Renal pelvis (tissue), 4 donors: ENCODE results near the gene RAB4A. TPM values are rescaled to one million over a fixed set of nuclear protein-coding genes. Genes with fewer than 3 reads are reported as not detected.
A peak's percentile ranks its signal among the peaks of the same experiment; 100 is the strongest.
"Not testable (repeated sequence)": the region's sequence is repeated elsewhere in the genome, so short reads cannot be mapped to it uniquely, and the experiment has no call there.

Experiments used
- DNase-seq: peaks from one replicate; pipeline ENCODE4 v3.0.0-alpha.2; 2013
- polyA plus RNA-seq, 3 donors: library from polyadenylated mRNA; unstranded; fragments of 120-200 nt; gene quantifications; one replicate each; pipeline ENCODE4 v1.2.1, GENCODE V29; 2013; ENCODE audit not compliant: insufficient read length in 3 of 3

The RAB4A gene
- polyA plus RNA-seq, 3 donors: 51.9 to 62.5 (median 52.8) TPM

DNA sequence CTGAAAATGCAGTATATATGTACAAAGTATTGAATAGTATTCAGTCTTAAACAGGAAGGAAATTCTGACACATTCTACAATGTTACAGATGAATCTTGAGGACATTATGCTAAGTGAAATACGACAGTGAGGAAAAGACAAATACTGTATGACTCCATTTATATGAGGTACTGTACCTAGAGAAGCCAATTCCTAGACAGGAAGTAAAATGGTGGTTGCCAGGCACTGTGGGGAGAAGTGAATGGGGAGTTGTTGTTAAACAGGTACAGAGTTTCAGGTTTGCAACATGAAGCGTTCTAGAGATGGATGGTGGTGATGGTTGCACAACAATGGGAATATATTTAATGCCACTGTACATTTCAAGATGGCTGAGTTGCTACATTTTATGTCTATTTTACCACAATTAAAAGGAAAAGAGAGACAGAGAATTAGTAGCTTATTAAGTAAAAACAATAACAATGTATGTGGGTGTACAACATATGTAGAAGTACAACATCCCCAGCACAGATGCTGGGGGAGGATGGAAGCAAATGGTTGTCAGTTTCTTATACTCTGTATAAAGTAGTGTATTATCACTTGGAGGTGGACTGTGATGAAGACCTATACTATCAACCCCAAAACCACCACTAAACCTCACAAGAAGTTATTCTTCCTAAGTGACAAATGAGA lies 3.9 kb upstream of the RAB4A start:
- no peak for DNase-seq

DNA sequence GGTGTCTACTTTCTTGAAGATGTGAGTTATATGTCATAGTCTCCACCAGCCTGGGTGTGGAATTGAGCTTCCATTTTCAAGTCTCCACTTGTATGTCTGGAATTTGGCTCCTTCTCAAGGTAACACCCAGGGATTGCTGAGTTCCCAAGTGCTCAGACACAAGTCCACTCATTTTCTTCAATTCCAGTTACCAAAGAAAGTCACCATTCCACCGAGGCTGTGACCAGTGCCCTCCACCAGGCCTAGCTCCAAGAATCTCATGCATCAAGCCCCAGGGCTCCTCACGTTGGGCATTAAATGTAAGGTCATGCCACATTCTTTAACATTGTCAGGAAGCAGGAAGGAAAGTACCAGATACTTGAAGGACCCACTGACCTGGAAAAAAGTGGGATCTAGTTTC lies 2.4 kb upstream of the RAB4A start:
- DNase-seq: no peak

DNA sequence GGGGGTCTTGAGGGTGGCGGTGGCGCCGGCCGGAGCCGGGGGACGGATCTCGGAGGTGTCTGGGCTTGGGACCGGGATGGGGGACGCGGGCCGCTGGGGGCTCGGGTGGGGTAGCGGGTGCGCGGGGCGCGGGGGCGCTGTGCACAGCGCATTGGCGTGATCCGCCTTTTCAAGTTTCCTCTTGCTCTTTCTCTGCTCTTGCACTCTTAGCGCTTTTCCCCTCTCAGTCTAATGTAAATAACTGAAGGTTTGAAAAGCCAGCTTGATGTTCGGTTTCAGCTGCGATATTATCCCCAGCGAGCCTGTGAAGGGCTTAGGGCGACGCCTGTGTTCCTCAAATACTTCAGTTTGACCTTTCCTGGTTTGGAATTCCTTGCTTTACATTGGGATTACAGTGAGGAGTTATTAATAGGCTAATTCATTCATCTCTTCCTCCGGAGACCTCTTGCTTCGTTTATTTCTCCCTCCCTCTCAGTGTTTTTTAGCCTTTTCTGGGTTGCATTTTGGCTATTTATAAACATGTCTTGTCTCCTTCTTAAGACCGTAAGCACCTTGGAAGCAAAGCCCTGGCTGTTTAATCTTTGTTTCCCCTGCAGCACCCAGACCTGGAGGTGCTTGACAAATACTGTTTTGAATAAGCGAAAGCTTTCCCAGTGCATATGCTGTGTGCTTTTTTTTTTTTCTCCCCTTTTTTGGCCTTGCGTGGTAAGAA lies 693 bp downstream of the RAB4A start:
- DNase-seq: peak; percentile 15

DNA sequence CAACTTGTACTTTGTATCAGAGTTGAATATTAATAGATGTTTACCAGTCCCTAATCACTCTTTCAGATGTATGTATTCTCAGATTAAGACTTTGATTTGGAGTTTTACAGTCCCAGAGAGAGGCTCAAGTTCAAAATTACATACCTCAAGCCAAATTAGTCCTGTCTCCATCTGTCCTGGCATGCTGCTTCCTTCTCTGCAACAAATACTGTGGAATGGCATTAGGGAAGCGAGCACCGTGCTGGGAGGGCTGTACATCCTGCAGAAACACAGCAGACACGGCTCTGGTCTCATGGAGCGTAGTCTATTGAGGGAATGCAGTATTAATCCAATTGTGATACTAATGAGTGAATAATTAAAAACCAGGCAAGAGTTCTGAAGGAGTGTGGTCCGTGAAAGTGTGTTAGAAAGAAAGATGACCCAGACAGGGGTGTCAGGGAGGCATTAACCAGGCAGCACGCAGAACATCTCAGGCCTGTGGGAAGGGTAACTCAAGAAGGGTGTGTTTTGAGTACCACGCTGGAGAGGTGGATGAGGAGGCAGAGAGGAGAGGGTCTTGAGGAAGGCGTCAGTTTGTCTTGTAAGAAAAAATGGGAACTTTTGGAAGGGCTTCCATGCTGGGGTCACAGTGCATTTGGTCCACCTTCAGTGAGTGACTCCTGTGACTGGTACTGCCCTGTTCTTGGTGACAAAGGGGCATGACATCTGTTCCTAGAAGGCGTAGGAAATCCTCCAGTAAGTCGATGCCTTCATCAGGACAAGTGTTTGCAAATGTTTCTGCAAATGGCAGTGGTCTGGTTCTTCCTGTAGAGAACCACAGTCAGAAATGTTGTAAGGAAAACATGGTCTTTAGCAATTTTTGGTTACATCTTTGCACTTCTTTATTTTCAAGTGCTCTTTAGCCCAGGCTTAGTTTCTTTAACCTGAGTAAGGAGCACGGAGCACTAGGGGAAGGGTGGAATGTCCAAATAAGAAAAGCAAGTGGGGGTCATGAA lies 1.6 kb downstream of the RAB4A start:
- DNase-seq: no peak

DNA sequence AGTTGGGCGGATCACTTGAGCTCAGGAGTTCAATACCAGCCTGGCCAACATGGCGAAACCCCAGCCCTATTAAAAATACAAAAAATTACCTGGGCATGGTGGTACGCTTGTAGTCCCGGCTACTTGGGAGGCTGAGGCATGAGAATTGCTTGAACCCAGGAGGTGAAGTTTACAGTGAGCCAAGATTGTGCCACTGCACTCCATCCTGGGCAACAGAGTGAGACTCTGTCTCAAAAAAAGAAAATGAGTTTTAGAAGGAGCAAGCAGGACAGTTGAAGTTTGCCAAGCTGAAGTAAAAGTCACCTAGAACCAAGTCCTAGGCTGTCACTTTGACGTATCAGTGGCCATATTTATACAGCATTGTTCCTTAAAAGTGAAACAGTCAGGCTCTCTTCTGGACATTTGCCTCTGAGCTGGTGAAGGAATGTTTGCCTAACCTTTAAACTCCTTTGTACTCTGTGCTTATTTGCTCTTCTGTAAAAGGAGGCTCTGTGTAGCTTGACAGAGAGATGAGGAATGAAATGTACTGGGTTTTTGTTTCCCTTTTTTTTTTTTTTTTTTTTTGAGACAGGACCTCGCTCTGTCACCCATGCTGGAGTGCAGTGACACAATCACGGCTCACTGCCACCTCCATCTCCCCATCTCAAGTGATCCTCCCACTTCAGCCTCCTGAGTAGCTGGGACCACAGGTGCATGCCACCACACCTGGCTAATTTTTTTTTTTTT lies 2.8 kb downstream of the RAB4A start:
- DNase-seq: no peak

DNA sequence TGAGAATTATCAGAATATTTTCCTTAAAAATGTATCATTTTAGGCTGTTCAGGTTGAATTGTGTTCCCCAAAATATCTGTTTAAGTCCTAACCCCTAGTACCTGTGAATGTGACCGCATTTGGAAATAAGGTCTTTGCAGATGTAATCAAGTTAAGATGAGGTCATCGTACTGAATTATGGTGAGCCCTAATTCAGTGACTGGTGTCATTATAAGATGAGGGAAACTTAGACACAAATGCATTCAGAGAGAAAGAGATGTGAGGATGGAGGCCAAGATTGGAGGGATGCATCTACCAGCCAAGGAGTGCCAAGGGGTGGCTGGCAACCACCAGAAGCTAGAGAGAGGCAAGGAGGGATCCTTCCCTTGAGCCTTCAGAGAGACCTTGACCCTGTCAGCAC lies 4.1 kb downstream of the RAB4A start:
- no peak for DNase-seq

DNA sequence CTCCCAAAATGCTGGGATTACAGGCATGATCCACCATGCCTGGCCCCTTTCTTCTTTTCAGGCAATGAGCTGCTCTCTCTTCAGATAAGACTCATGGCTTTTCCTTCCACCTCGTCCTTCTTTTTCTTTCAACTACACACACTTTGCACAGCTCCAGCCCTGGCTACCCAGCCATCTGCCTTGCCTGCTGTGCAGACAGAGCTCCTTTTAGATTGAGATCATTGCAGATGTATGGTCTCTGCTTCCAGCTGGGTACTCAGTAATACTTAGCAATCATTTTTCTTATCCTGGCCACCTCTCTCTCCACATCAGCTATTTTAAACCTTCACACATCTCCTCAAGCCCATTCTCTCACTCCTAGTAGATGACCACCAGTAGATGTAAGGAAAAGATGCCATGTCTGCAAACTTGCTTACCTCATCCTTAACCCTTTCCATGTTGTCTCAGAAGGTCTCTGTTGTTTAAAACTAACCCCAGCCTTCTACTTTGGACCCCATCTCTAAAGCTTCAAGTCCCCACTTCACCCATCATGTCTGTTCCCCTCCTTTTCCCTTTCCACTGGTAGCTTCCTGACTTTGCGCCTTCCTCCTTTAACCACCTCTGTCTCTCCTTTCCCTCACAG lies 7.3 kb downstream of the RAB4A start:
- no peak for DNase-seq

DNA sequence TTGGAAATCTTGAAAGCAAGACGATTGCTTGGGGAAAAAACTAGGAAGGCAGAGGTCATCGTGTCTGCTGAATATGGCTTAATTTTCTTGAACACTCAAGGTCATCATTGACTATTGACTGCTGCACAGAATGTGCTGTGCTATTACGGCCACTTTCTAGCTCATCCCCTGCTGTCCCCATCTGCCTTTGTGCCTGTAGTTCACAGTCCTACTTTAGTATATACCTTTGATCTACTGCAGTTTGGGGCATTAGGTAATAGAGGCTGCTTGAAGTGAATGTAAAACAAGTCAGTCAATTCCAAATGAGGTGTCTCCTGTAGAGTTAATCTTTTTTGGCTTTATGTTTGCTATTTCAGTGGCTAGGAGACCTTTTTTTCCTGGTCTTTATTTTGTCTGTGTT lies 8.3 kb downstream of the RAB4A start:
- DNase-seq: no peak

DNA sequence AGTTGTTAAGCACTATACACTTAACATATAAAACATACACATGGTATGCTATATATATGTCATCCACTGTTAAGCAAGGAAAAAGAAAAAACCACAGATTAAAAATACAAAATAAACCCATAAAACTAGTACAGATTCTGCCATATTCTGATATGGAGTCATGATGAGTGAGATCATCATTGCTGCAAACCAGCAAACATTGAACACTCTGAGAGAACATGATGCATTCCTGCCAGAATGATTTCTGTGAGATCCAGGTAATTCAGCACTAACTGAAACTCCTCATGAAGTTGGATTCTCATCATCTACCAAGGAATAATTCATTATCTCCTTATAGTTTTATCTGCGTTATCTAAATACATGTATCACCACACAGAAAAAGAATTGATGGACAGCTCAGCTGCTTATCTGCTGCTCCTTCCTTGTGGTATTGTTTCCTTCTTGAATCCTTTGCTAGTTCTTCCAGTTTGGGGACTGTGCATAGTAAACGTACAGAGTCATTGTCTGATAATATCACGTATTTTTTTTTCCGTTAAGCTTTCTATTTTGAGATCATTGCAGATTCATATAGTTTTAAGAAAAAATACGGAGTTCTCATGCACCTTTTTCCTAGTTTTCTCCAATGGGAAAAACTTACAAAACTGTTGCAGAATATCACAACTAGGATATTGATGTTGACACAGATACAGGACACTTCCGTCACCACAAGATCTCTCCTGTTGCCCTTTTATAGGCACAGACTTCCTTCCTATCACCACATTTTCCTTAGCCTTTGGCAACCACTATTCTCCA lies 9.3 kb downstream of the RAB4A start:
- no peak for DNase-seq

DNA sequence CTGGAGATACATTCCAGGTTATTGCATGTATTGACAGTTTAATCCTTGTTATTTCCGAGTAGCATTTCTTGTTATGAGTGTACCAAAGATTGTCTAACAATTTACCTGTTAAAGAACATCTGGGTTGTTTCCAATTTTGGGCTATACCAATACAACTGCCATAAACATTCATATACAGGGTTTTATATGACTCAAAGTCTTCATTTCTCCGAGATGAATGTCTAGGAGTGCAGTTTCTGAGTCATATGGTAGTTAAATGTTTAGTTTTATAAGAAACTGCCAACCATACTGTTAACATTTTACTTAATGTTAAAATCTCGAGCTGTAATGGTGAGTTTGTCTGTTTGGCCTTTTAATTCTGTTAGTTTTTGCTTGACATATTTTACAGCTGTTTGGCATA lies 10.0 kb downstream of the RAB4A start:
- no peak for DNase-seq

DNA sequence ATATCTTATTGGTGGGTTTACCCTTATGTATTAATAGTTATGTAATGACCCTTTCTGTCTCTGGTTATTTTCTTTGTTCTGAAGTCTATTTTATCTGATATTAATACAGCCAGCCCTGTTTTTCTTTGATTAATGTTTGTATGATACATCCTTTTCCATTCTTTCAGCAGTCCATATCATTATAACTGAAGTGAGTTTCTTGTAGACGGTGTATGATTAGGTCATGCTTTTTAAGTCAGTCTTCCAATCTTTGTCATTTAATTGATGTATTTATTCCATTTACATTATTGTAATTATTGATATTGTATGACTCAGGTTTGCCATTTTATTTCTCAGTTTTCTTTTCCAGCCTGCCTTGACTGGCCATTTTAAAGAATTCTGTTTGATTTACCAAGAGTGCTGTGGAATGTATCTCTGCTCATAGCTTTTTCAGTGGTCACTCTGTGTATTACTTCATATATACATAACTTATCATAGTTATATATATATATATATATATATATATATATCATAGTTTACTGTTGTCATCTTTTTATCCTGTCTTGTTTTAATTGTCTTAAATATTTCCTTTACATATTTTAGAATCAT lies 10.5 kb downstream of the RAB4A start:
- no peak for DNase-seq

DNA sequence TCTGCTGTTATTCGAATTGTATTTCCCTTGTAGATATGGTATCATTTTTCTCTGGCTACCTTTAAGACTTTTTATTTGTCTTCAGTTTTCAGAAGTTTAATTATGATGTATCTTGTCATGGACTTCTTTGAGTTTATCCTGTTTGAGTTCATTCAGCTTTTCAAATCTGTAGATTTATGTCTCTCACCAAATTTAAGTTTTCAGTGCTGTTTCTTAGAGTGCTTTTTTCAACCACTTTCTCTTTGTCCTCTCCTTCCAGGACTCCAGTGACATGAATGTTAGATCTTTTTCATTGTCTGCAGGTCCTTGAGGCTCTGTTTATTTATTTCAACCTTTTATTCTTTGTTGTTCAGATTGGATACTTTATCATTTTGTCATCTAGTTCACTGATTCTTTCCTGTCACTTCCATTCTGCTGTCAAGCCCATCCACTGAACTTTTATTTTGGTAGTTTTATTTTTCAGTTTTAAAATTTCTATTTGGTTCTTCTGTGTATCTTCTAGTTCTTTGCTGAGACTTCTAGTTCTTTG lies 11.4 kb downstream of the RAB4A start:
- DNase-seq: no peak

DNA sequence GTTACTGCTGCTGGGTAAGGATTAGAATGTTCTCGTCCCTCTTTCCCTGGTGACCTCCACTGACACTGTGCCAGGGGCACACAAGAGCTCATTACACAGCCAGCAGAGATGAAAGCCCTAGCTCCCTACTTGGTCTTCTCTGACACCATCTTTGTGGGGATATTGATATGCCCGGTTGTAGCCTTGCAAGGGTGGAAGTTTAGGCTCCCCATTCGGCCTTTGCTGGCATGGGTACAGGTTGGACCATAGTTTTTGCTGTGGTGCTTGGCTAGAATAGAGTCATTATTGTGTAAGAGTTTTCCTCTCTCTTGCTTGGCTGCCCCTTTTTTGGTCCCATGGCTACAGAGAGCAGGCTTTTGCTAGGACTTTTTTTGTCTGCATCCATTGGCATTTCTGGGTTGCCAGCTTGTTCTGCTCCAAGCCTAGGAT lies 12.3 kb downstream of the RAB4A start:
- DNase-seq: no peak

DNA sequence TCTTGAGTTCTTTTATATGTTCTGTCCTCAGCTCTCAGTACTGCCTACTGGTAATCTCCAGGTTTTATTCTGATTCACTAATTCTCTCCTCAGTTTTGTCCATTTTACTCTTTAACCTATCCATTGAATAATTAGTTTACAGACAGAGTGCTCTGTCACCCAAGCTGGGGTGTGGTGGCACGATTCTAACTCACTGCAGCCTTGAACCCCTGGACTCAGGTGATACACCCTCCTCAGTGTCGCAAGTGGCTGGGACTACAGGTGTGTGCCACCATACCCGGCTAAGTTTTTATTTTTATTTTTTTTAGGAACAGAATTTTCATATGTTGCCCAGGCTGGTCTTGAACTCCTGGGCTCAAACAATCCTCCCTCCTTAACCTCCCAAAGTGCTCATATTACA lies 14.0 kb downstream of the RAB4A start:
- DNase-seq: no peak

DNA sequence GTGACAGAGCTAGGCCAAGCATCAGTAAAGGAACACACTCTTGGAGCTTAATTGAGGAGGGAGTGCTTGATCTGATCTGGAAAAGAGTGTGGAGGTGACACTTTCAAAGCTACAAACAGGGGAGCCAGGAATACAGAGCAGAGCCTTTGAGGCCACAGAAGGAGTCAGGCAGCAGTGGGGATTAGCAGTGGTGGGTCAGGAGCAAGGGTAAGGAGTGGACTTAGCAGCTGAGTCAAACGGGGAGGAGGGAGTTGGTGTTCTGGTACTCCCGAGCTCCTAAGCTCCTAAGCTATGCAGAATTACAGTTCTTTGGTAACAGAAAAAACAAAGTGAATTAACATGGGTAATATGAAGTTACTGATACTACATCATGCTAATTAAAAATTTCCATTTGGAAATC lies 14.5 kb downstream of the RAB4A start:
- DNase-seq: no peak

DNA sequence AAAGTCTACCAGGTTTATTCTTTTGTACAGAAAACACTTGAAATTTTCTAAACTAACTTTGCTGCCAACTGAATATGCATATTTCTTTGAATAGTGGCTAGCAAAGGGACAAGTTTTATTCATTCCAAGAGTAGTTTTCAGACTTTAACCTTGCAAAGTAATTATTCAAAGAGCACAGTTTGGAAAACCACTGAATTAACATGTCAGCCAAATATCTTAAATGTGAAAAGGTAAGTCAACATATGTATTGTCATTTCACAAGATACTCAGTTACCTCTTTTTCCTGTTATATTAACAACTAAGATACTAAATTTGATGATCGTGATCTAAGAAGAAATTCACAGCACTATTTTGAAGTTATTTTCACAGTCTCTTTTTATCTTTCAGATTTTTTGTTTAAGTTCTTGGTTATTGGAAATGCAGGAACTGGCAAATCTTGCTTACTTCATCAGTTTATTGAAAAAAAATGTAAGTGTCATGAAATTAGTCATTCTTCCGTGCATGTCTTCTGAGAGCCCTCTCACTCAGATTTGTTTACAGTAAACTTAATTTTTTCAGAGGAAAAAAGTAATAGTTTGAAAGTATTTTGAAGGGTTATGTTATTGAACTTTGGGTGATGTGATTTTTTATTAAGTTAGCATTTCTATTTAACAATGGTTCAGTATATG lies 15.3 kb downstream of the RAB4A start:
- no peak for DNase-seq

DNA sequence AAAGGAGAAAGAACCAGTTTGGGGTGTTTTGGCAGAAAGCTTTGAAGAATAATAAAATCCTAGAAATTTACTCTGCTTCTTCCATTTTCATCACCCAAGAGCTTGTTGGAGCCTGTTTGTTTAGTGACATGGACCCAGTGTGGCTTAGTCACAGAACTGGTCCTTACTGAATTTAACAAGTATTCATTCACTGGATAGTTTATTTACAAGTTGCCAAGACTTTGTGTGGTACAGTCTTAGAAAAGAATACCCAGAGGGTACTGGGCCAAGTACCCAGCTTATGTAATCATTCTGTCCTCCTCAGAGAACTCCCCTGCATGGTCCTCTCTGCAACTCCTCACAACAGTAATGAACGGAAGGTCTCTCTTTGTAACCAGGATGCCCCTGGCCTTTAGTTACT lies 16.4 kb downstream of the RAB4A start:
- no peak for DNase-seq

DNA sequence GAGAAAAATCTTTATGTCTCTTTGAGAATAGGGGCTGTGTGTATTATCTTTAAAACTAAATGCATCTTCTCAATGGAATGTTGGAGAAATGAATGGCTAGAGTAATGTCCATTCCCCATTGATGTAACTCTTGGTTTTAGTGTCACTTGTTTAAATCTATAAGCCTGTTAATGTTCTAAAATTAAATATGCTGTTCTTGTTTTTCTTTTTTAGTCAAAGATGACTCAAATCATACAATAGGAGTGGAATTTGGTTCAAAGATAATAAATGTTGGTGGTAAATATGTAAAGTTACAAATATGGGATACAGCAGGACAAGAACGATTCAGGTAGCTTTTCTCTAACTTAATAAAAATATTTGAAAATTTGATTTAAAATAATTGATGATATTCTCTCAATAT lies 17.6 kb downstream of the RAB4A start:
- DNase-seq: no peak

DNA sequence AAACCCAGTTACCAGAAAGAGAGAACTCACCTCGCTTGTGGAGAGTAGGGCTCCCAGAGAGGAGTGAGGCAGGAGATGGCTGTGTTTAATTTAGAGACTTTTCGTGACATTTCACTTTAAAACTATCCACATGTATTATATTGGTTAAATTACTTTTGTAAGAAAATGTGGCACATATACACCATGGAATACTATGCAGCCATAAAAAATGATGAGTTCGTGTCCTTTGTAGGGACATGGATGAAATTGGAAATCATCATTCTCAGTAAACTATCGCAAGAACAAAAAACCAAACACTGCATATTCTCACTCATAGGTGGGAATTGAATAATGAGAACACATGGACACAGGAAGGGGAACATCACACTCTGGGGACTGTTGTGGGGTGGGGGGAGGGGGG lies 20.8 kb downstream of the RAB4A start:
- DNase-seq: not testable (repeated sequence)
